D721Med (cell line): ENCODE measurements around the gene SORCS1.

Experiments
- DNase-seq: peaks from one replicate; pipeline ENCODE4 v3.0.0; 2011; ENCODE audit warnings: low spot score; ENCODE audit not compliant: insufficient read length
- FAIRE-seq: peaks from 2 replicates; lab custom pipeline; 2011; peaks lifted over from hg19 to GRCh38; lab: Jason Lieb, UNC
- TF ChIP-seq, protein P1 (sequence below): IDR thresholded peaks from 2 replicates; pipeline ENCODE4 v1.5.1; 2012; ENCODE audit warnings: mild to moderate bottlenecking, control low read depth; ENCODE audit not compliant: insufficient read depth; ENCODE audit errors: missing control alignments

SORCS1 gene

DNA sequence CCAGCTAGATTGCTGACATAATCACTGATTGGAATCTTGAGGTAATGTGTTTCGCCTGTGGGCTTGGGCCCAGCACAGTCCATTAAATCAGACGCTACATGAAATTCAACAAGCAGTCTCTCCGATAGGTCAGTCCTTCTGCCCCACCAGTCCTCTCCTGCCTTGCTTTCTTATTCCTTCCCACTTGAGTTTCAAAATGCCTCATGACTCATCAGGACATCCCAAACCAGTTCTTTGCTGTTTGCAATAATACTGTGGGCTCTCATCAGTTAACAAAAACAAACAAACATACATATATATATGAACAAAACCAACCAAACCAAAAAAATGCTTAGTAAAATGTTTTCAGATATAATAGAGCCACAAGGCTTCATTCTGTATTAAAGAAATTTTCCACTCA lies 599.0 kb downstream of the SORCS1 start:
- TF ChIP-seq, protein P1, sequence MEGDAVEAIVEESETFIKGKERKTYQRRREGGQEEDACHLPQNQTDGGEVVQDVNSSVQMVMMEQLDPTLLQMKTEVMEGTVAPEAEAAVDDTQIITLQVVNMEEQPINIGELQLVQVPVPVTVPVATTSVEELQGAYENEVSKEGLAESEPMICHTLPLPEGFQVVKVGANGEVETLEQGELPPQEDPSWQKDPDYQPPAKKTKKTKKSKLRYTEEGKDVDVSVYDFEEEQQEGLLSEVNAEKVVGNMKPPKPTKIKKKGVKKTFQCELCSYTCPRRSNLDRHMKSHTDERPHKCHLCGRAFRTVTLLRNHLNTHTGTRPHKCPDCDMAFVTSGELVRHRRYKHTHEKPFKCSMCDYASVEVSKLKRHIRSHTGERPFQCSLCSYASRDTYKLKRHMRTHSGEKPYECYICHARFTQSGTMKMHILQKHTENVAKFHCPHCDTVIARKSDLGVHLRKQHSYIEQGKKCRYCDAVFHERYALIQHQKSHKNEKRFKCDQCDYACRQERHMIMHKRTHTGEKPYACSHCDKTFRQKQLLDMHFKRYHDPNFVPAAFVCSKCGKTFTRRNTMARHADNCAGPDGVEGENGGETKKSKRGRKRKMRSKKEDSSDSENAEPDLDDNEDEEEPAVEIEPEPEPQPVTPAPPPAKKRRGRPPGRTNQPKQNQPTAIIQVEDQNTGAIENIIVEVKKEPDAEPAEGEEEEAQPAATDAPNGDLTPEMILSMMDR: no peak
- FAIRE-seq: no peak

DNA sequence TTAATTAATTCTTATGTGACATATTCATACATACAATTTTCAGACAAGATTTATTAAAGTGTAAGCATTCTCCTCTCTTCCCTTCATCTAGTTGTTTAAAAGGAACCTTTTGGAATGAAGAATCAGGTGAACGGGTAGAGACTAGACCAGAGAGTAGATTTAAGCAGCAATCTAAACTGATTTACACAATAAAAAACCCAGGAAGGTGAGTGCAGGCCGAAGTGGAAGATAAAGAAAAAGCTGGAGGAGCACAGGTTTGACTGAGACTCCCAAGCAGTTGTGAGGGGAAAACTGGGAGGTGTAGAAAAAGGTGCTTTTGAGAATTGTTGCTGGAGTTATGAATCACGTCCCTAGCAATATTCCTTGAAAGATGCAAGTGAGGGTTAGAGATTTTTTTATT lies 601.1 kb downstream of the SORCS1 start:
- TF ChIP-seq, protein P1: no peak
- no peak for DNase-seq
- FAIRE-seq: no peak

More for the DNA sequence above, 599.0 kb downstream of the SORCS1 start:
- no peak for DNase-seq

DNA sequence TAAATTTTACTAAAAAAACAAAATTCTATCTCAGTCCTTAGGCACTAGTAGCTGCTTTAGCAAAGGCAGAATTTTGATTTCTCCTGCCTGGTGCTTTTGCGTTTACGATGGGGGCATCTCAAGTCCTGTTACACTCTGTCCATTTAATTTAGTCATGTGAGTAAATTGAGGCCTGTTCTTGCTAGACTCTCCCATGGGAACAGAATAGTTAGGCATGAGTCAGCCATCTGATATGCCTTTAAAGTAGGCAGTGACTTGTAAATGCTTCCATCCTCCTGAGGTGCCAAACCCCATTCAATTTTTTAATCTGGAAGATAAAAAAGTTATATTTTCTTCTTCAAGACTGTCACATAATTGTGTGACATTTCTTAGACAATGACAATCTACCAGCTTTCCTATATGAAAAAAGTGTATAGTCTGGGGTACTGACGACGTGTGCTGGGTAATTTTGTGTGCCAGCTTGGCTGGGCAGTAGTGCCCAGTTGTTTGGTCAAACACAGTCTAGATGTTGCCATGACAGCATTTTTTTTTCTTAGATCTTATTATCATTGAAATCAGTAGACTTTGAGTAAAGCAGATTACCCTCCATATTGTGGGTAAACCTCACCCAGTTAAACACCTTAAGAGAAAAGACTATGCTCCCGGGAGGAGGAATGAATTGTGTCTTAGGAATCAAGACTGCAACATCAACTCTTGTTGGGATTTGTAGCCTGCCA lies 603.4 kb downstream of the SORCS1 start:
- FAIRE-seq: no peak
- DNase-seq: no peak
- TF ChIP-seq, protein P1: no peak

DNA sequence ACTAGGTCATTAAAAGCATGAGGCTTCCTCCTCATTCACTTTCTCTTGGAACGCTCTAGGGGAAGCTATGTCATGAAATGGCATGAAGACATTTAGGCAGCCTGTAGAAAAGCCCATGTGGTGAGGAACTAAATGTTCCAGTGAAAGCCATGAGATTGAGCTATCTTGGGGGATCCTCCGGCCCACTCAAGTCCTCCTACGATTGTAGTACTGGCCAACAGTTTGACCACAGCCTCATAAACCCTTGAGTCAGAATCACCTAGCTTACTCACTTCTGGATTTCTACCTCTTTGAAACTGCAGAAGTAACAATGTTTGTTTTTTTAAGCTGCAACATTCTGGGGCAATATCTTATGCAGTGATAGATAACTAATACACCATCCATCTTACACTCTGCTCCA lies 605.1 kb downstream of the SORCS1 start:
- no peak for DNase-seq
- no peak for FAIRE-seq
- TF ChIP-seq, protein P1: no peak

DNA sequence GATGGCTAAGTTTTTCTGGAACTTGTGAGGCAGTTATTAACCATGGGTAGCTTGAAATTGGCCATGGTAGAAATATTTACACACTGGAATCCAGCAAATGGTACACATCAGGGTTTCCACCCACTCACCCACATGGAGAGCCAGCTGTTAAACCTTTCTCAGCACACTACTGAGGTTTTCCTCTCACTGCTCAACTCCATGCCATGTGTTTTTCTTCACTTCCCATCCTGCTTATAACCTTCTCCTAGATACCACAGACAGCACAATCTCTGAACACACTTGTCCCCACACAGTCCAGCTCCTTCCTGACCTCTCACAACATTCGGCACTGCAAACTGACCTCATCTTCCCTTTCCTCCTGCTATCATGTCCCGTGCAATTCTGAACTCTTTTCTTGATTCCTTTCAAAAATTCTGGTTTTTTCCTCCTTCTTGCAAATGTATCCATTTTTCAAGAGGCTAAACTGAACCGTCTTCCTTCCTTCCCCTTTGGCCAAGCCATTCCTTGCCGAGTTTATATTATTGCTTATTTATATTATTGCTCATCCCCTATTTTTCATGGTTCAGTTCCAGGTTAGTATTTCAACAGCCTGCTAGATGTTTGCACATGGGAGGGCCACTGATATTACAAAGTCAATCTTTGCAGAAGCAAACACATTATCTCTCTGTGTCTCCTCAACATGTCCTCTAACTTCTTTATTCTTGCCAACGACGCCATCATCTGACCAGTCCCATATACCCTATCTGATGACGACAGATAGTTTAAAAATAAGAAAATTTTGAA lies 606.4 kb downstream of the SORCS1 start:
- DNase-seq: no peak
- no peak for FAIRE-seq
- TF ChIP-seq, protein P1: no peak

- DNase-seq: no peak
- FAIRE-seq: no peak
- TF ChIP-seq, protein P1: no peak
These were observed 607.5 kb downstream of the SORCS1 start for GRCh38 chr10:106557053-106557452.

DNA sequence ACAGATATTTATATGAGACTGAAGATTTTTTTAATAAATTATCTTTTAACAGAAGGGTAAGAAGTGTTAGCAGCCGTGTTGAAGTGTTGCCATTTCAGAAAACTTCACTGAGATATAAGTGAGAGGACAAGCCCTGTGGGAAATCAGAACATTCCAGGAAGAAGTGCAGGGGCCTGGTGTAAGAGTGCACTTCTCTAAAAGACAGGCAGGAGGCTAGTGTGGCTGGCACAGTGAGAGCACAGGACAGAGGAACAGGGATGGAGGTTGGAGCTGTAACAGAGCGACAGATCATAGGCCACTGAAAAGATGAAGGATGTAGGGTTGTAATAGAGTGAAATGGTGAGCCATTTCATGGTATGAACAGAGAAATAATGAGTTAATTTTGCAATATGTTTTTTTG lies 608.9 kb downstream of the SORCS1 start:
- TF ChIP-seq, protein P1: no peak
- no peak for FAIRE-seq

More for the DNA sequence above, 608.9 kb downstream of the SORCS1 start:
- DNase-seq: no peak
